GM18951 (cell line): ENCODE results near the gene FYN.

ENCODE experiments used
- POLR2A ChIP-seq: IDR thresholded peaks from 4 replicates; pipeline ENCODE4 v1.6.1; 2011; ENCODE audit warnings: mild to moderate bottlenecking; ENCODE audit not compliant: insufficient read length, insufficient read depth; ENCODE audit errors: extremely low read depth
- in situ Hi-C: fragments of 300-500 bp; cut with MboI; formaldehyde crosslinking; loops from one replicate; pipeline ENCODE4 v1.12.0; 2022; ENCODE audit warnings: low sequenced_read_pairs, mixed read lengths, inconsistent platforms; ENCODE audit not compliant: unreplicated experiment

The FYN gene

DNA sequence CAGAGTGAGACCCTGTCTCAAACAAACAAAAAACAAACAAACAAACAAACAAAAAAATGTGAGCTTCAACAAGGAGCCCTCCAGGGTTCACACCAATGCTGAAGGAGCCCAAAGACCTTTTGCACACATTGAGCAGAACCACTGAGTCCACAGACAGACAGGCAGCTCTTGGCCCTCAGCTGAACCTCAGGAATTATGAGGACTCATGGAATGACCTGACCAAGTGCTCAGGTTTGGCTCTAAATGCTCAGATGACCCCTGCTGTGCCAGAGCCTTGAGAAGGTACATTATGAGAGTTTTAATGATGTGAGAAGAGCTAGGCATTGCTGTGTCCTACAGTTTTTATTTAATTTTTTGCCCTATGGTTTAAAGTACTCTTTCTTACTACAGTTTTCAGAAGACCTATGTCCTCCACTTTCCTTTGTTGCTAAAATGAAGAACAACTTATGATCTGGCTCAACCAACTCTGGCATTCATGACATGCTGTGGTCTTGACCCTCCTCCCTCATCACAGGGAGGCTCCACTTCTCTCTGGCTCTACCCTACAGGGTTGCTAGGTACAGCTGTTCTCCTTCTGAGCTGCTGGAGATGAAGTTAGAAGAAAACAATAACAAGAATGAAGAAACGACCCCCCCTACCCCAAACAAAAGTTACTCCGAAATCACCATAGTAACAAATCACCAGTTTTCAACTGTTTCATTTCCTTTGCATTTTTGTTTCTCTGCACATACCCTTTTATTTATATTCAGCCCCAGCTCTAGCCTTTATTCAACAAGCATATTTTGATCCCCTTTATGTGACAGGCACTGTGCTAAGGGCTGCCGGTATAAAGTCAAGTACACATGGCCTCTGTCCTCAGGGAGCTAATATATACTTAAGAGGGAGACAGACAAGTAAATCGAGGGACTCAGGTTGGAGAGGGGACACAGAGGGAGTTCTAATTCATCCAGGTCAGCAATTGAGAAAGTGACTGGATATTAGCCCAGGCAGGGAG, 138.9 kb downstream of the FYN start:
- TF ChIP-seq POLR2A = no peak
- in situ Hi-C loops = no loop called here

DNA sequence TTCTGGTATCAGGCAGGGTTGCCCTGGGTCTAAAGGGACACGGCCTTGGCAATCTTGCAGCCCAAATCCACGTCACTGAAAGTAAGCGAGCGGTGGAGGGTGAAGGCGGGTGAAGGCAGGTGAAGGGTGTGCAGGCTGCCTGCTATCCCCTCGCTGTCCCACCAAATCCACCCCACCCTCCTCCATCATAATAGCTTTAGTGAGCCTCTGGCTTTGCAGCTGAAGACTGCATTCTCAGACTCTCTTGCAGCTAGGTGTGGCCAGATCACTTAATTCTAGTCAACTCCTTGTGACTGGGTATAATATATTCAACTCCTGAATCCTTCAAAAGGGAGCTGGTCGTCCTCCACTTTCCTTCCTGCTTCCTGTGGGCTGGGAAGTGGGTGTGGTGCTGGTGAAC, 140.9 kb downstream of the FYN start:
- TF ChIP-seq POLR2A = no peak
- in situ Hi-C loops = no loop called here

DNA sequence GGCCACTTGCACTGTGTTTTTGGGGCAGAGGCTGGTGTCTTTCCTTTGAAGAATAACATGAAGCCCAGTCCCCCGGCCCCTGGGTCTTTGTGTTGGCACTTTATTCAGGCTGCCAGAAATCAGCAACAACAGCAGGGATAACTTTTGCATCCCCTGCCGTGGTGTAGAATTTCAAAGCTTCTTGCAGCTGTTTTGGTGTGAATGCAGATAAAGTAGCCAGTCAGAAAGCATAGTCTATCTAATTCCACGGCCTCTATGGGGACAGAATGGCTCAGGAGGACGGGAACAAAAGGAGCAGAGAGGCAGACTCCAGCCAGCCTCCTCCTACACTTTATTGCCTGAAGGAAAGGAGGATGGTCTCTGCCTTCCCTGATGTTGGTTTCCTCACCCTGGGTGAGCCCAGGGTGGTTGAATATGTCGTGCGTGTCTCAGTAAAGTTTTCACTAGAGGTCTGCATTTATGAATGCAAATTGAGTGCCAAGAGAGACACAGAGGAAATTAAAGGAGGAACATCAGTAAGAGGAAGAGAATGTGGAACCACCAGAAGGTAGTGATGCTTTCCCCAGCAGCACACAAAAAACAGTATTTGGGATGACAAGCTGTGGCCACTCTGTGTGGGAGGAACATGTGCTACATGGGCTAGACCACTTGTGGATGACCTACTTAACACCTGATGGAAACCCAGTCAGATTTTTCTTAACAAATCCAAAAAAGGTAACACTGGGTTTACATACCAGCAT, 141.6 kb downstream of the FYN start:
- in situ Hi-C loops = no loop called here
- no peak for TF ChIP-seq POLR2A

DNA sequence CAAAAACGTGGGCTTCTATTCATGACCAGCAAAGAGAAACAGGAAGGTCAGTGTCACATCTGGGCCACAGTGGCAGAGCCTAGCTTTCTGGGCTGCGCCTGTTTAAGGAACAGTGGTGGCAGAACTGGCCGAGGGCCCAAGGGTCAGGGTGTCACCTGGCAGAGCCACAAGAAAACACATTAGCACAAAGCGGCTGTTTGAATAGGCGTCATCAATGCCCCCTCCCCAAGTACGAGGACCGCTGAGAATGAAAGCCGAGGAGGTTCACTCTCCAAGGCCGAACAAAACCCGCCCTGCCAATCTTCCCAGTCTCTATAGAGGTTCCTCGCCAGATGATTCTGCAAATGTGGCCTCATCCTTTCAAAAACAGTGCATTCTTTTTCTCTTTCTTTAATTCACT, 142.4 kb downstream of the FYN start:
- in situ Hi-C loops = no loop called here

DNA sequence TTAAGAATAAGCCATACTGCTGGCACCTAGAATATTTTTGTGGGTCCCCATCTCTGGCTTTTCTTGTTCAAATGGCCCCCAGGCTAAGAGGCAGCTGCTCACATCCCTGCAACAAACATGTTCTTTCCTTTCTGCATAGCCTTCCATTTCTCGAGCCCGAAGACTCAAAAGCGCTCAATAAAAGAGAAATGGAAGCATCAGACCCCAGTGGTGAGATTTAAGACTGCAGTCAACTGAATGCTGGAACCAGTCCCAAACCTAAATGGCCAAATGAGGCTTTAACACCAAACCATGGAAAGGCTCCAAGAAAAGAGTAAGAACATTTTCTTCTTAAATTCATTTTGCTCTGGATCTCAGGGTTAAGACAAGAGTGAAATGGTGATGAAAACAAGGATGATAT, 145.4 kb downstream of the FYN start:
- no peak for TF ChIP-seq POLR2A
- in situ Hi-C loops = no loop called here

More for the DNA sequence above, 142.4 kb downstream of the FYN start:
- no peak for TF ChIP-seq POLR2A

DNA sequence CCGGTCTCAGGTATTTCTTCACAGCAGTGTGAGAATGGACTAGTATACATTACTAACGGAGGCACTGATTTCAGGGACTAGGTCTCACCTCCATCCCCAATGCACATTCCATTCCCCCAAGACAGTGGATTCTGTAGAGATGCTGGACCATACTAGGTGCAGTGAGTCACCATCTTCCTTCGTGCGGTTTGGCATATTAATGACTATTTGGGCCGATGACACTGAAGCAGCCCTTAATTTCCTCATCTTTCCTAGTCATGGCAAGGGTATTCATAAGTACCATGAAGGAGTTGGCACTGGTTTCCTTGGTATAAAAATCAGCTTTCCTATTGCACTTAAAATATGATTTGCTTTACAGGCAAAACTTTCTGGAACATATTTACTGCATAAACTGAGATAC, 146.2 kb downstream of the FYN start:
- in situ Hi-C loops = no loop called here
- no peak for TF ChIP-seq POLR2A

DNA sequence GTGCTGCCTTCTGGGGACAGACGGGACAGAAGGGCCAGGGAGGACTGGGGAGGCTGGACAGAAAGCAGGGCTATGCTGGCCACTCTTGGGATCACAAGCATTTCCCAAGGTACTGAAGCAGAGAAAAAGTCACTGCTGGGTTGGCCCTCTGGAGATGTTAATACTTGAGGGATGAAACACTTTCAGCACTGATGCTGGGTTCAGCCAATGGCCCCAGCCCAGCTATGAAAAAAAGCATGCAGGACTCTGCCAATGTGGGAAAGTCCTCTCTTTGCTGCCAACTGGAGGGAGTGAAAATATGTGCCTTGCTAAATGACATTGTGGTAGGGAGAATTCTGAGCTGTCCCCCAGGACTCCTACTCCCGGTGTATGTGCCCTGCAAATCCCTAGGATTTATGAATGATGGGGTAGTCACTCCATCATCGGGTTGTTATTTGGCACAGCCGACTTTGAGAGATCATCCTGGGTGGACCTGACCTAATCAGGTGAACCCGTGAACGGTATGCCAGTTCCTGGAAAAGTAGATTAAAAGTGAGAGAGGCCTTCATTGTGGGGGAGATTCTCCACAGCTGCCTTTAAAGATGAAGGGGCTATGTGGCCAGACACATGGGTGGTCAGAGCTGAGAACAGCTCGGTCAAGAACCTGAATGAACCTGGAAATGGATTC, 147.7 kb downstream of the FYN start:
- in situ Hi-C loops = no loop called here
- no peak for TF ChIP-seq POLR2A

DNA sequence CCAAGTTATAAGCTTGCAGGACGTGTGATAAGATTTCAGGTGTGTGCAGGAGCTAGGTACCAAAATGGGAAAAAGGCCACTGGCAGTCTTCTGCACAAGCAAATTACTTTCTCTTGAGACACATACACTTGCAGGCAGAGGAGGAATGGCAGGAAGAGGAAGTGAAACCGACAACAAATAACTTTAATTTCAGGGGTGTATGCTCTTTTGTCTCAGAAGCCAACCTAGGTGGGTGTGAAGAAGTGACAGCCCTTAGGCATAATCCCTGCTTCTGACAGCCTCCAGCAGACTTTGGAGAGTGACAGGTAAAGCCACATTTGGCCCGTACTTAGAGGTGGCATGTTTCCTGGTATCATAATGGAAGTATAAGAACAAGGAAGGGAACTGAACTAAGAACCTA, 148.7 kb downstream of the FYN start:
- TF ChIP-seq POLR2A = no peak
- in situ Hi-C loops = no loop called here

DNA sequence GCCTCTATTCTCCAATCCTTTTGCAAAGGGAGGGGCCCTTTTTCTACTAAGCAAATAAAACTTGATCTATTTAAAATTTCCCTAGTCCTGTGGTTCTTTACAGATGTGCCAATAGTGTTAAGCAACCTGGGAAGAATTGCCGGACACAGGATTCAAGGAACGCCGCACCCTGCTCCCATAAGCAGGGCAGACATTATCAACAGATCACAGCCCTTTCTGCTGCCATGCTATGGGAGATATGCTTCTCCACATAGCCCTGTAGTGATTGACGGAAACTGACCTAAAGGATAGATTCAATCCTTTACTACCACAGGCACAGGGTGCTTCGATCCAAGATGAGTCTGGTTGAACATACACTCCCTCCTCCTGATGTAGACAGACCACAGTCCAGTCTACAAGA, 149.2 kb downstream of the FYN start:
- in situ Hi-C loops = no loop called here
- TF ChIP-seq POLR2A = no peak

DNA sequence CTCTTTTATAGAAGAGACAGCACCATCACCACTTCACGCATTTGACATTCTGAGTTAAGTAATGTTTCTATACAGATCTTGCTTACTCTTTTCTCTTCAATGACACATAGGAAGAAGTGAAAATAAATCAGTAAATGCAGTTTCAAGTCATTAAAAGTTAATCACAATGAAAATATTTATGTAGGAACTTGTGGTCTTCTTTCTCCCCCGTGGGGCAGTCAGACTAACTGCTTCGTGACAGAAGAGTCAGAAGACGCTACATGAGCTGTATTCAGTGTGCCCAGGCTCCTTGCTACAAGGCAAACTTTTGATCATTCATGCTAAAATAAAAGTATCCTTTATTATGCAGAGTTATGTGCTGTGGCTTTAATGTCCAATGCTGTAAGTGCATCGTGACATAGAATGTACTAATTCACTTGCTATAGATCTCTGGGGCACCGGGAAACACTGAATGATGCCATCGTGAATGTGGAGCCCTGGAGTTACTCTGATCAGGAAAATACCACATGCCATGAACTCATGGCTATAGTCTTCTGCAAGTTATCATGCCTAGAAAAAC, 149.8 kb downstream of the FYN start:
- in situ Hi-C loops = no loop called here
- TF ChIP-seq POLR2A = no peak

DNA sequence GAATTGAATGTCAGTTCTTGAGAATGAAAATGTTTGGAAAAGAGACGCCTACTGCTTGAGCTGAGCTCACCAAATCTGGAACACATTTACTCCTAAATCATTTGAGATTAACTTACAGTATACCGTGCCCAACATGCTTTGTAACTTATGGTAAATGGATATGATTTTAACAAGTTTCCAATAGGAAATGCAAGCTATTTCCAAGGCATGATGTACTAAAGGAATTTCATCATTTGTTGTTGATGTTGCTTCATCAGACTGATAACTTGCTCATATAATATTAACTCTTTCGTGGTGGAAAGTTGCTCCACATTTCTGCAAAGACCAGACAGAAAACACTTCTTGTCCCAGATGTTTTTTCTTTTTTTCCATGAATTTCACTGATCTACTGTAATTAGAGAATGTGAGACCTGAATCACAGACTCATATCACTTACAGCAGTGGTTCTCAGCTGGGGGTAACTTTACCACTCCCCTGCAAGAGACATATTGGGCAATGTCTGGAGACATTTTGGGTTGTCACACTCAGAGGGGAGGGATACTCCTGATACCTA, 151.0 kb downstream of the FYN start:
- in situ Hi-C loops = no loop called here
- no peak for TF ChIP-seq POLR2A

DNA sequence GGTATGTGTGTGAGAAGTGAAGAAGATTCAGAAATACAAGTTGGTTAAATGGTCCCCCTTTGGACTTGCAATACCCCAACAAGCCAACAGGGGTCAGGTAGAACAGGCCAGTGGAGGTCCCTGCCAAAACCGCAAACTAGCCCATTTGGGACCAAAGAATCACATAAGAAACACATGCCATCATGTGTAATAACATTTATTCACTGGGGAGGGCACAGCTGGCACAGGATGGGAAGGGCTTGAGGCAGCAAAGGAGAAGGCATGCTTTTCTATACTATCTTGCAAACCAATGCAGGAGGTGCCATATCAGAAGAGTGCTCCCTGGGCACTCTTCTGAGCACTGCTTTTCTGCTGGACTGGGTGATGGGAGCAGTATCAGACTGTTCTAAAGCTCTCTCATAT, 151.5 kb downstream of the FYN start:
- TF ChIP-seq POLR2A = no peak
- in situ Hi-C loops = no loop called here
